Smooth muscle cell (in vitro differentiated cells): ENCODE data around the gene TFR2. TPM values are rescaled to one million over a fixed set of nuclear protein-coding genes. Genes with fewer than 3 reads are reported as not detected.

ENCODE experiments used
- DNase-seq: peaks from one replicate; lab custom pipeline; 2025; ENCODE audit not compliant: unreplicated experiment; lab: John Stamatoyannopoulos, UW
- H2AFZ ChIP-seq: fragments of 200-600 bp; sonication (generic); 2 replicates; pipeline ENCODE4 v1.6.0; 2016; ENCODE audit warnings: antibody characterized with exemption, low read depth, mild to moderate bottlenecking
- H3F3A ChIP-seq: fragments of 200-600 bp; sonication (generic); 2 replicates; pipeline ENCODE4 v1.6.0; 2017; ENCODE audit warnings: antibody characterized with exemption, low read depth
- H3K27ac ChIP-seq: fragments of 200-600 bp; sonication (generic); 2 replicates; pipeline ENCODE4 v1.5.1; 2016; ENCODE audit warnings: low read depth, mild to moderate bottlenecking
- H3K27me3 ChIP-seq: fragments of 200-600 bp; sonication (generic); 2 replicates; pipeline ENCODE4 v1.6.1; 2016; ENCODE audit warnings: low read depth, mild to moderate bottlenecking
- H3K36me3 ChIP-seq: fragments of 200-600 bp; sonication (generic); 2 replicates; pipeline ENCODE4 v1.5.1; 2016; ENCODE audit warnings: low read depth
- H3K4me1 ChIP-seq: fragments of 200-600 bp; sonication (generic); 2 replicates; pipeline ENCODE4 v1.5.1; 2016; ENCODE audit warnings: low read depth
- H3K4me2 ChIP-seq: fragments of 200-600 bp; sonication (generic); 2 replicates; pipeline ENCODE4 v1.6.0; 2016; ENCODE audit warnings: mild to moderate bottlenecking
- H3K4me3 ChIP-seq: fragments of 200-600 bp; sonication (generic); 2 replicates; pipeline ENCODE4 v1.5.1; 2016; ENCODE audit warnings: mild to moderate bottlenecking
- H3K79me2 ChIP-seq: fragments of 200-600 bp; sonication (generic); 2 replicates; pipeline ENCODE4 v1.6.0; 2016; ENCODE audit warnings: low read depth, mild to moderate bottlenecking
- H3K9ac ChIP-seq: fragments of 200-600 bp; sonication (generic); 2 replicates; pipeline ENCODE4 v1.6.0; 2016; ENCODE audit warnings: low read depth
- H3K9me3 ChIP-seq: fragments of 200-600 bp; sonication (generic); replicated peaks from 2 replicates; pipeline ENCODE4 v1.5.1; 2016; ENCODE audit warnings: low read depth
- H4K20me1 ChIP-seq: fragments of 200-600 bp; sonication (generic); 2 replicates; pipeline ENCODE4 v1.6.0; 2016; ENCODE audit warnings: low read depth
- CTCF ChIP-seq: fragments of 200-600 bp; sonication (generic); IDR thresholded peaks from 2 replicates; pipeline ENCODE4 v1.5.1; 2017; ENCODE audit warnings: borderline replicate concordance, mild to moderate bottlenecking, antibody characterized with exemption; ENCODE audit not compliant: insufficient read depth, poor library complexity, severe bottlenecking
- WGBS: methylation state at CpG from one replicate; pipeline ENCODE4 v1.1.7; 2016; ENCODE audit warnings: low lambda C conversion rate; 5-methylcytosine and 5-hydroxymethylcytosine counted together
- polyA plus RNA-seq: library from polyadenylated mRNA; unstranded; fragments of >200 nt; fragmentation: Nextera tagmentation; extraction: Ambion mirVana; gene quantifications from 2 replicates; pipeline ENCODE4 v1.2.1, GENCODE V29; 2016
- total RNA-seq: library from RNA; depleted of rRNA; stranded (reverse); fragments of >200 nt; gene quantifications from 2 replicates; pipeline ENCODE4 v1.2.3, GENCODE V29; 2014

TFR2 gene
- total and polyA plus RNA-seq, 2 experiments from 2014 or later: 1.9 to 3.2 TPM

- H3K9me3 ChIP-seq: no peaks in the 10 kb centered on the region
- H3F3A ChIP-seq: peaks cover 7% of the 10 kb centered on the region
- no peak for TF ChIP-seq CTCF
- H3K27ac ChIP-seq: no peak overlapping the region
- H2AFZ ChIP-seq: no peak overlapping the region
- no peak overlapping the region for H3K9ac ChIP-seq
- H3K4me3 ChIP-seq: no peak overlapping the region
- no peak for DNase-seq
- no peaks in the 10 kb centered on the region for H3K27me3 ChIP-seq
- WGBS: 80% methylated on average over 11 of the region's 13 CpGs
- no peaks in the 10 kb centered on the region for H3K4me1 ChIP-seq
- no peaks in the 10 kb centered on the region for H3K36me3 ChIP-seq
- peaks cover 85% of the 10 kb centered on the region for H4K20me1 ChIP-seq
- H3K4me2 ChIP-seq: no peak overlapping the region
- H3K79me2 ChIP-seq: peaks cover 25% of the 10 kb centered on the region
Measured at GRCh38 chr7:100679129-100679926, 38.0 kb upstream of the TFR2 start.

- Histone ChIP-seq H3F3A (peaks cover 7% of the 10 kb centered on the region), H4K20me1 (peaks cover 85% of the 10 kb centered on the region), H3K9ac (no peak overlapping the region), H3K79me2 (peaks cover 32% of the 10 kb centered on the region), H3K4me1 (no peaks in the 10 kb centered on the region), H3K27me3 (no peaks in the 10 kb centered on the region), H2AFZ (no peak overlapping the region), H3K27ac (no peak overlapping the region), H3K9me3 (no peaks in the 10 kb centered on the region), H3K36me3 (no peaks in the 10 kb centered on the region), H3K4me2 (no peak overlapping the region), H3K4me3 (no peak overlapping the region)
- WGBS: 92% methylated on average over 35 of the region's 35 CpGs
- TF ChIP-seq CTCF: no peak
- no peak for DNase-seq
Measured at GRCh38 chr7:100678291-100678984, 37.1 kb upstream of the TFR2 start.

GRCh38 chr7:100677308-100678267 is 36.2 kb upstream of the TFR2 start:
- Histone ChIP-seq H3K27me3 (no peaks in the 10 kb centered on the region), H3K9me3 (no peaks in the 10 kb centered on the region), H2AFZ (no peak overlapping the region), H4K20me1 (peaks cover 76% of the 10 kb centered on the region), H3F3A (peaks cover 7% of the 10 kb centered on the region), H3K4me1 (no peaks in the 10 kb centered on the region), H3K79me2 (peaks cover 32% of the 10 kb centered on the region), H3K9ac (no peak overlapping the region), H3K27ac (no peak overlapping the region), H3K36me3 (no peaks in the 10 kb centered on the region), H3K4me3 (no peak overlapping the region), H3K4me2 (no peak overlapping the region)
- WGBS: 96% methylated on average over 36 of the region's 36 CpGs
- TF ChIP-seq CTCF: no peak
- DNase-seq: no peak
